ENCODE results near the gene ACO2. TPM values are rescaled to one million over a fixed set of nuclear protein-coding genes. Genes with fewer than 3 reads are reported as not detected.

ACO2 gene
- total RNA-seq, 1 experiment from 2014 or later = 71.5 TPM

DNA sequence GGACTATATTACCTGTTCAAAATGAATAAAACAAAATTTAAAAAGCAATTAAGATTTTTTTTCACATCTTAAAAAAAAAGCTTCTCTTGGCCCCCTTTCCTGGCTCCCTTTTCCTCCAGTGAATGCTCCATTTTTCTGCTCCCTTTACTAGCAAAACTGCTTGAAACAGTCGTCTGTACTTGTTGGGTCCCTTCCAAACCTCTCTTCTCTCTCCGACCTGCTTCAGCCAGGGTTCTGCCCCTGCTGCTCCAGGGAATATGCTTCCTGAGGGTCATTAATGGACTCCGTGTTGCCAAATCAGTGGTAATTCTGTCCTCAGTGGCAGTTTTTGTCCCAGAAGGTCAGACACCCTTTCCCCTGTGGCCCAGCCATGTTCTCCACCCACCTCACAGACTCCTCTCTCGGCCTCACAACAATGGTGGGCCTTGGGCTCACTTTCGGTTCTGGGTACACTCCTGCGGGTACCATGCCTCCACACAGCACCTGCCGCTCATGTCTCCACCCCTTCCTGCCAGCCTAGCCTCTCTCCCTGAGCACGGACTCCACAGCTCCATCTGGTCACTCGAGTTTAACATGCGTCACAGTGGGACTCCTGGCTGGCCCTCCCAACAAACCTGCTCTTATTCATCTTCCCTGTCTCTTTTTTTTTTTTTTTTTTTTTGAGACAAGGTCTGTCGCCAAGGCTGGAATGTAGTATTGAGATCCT, 83.1 kb downstream of the ACO2 start:
- DNase-seq (ENCODE audit: low read depth, low spot score) (no peak), ATAC-seq (no peak)
- BruUV-seq (replicated peaks) = no TSS peak
- ChIA-PET POLR2A (interaction anchor here (0.6 to 1.0 kb wide), 2 partner anchors 19 to 120 kb away, joined by 6 to 11 read pairs; no protein-coding TSS in a partner anchor), CTCF (no interaction called here)
- no peaks in the 10 kb centered on the region for H3K9me3 ChIP-seq (ENCODE audit: control insufficient read depth, insufficient read depth, low read depth, low read length)
- in situ Hi-C loops (cut with HindIII; ENCODE audit: low pct_unique_long_range_greater_than_20kb, low sequenced_read_pairs) (no loop called here), intact Hi-C loops (cut with micrococcal nuclease; ENCODE audit: unreplicated experiment) (no loop called here)
- H3K36me3 ChIP-seq (ENCODE audit: control insufficient read depth, insufficient read depth, low read length) = no peaks in the 10 kb centered on the region
- H3K4me3 ChIP-seq (ENCODE audit: low read depth in 2 of 2, low read length in 2 of 2) = no peak overlapping the region
- H3K27ac ChIP-seq (ENCODE audit: low read length) = no peak overlapping the region
- TF ChIP-seq POLR2AphosphoS5 (IDR thresholded peaks at IDR 0.05; ENCODE audit: low read depth, low read length) (no peak), SIN3A (IDR thresholded peaks at IDR 0.05; ENCODE audit: borderline replicate concordance, insufficient read depth, low read depth, low read length) (no peak), CTCF (IDR thresholded peaks at IDR 0.05) (no peak), TCF7L2 (IDR thresholded peaks at IDR 0.05; ENCODE audit: low read depth, low read length) (no peak), REST (IDR thresholded peaks at IDR 0.05; ENCODE audit: insufficient read depth in 1 of 2, low read depth in 2 of 2, low read length in 1 of 2) (no peak)
- peaks cover 7% of the 10 kb centered on the region; the same call in 1 of the 2 replicates for H3K4me1 ChIP-seq (ENCODE audit: control insufficient read depth, insufficient read depth, low read length)
- H3K27me3 ChIP-seq (ENCODE audit: control insufficient read depth, insufficient read depth, low read length) = no peaks in the 10 kb centered on the region

DNA sequence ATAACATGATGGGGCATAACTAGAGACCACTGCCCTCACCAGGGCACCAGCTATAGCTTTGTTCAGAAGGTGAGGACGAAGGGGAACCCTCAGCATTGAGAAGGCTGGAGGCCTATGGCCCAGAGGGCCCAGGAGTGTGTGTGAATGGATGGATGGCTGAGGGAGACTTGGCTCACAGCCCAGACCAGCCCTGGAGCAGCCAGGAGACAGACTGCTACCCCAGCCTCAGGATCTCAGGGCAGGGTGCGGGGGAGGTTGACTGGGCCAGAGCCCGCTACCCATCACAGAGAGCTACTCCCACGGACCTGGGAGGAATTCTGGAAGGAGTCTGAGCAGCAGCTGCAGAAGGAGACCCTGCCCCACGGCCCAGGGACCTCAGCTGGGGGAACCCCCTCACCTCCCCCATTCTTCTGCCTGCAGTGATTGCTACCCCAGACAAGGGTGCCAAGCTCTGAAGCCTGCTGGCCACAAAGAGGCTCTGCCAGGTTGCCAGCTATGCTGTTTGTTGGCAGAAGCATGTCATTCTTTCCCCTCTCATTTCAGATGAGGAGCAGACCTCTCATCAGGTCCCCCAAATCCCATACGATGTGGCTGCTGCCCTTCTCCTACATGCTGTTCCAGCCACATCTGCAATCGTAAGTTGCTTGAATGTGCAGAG, 86.5 kb downstream of the ACO2 start:
- H3K4me3 ChIP-seq (ENCODE audit: low read depth in 2 of 2, low read length in 2 of 2) = no peak overlapping the region
- TF ChIP-seq CTCF (IDR thresholded peaks at IDR 0.05) (no peak), REST (IDR thresholded peaks at IDR 0.05; ENCODE audit: insufficient read depth in 1 of 2, low read depth in 2 of 2, low read length in 1 of 2) (no peak), SIN3A (IDR thresholded peaks at IDR 0.05; ENCODE audit: borderline replicate concordance, insufficient read depth, low read depth, low read length) (no peak), TCF7L2 (IDR thresholded peaks at IDR 0.05; ENCODE audit: low read depth, low read length) (no peak), POLR2AphosphoS5 (IDR thresholded peaks at IDR 0.05; ENCODE audit: low read depth, low read length) (no peak)
- no peaks in the 10 kb centered on the region for H3K36me3 ChIP-seq (ENCODE audit: control insufficient read depth, insufficient read depth, low read length)
- in situ Hi-C loops (cut with HindIII; ENCODE audit: low pct_unique_long_range_greater_than_20kb, low sequenced_read_pairs) (no loop called here), intact Hi-C loops (cut with micrococcal nuclease; ENCODE audit: unreplicated experiment) (no loop called here)
- DNase-seq (ENCODE audit: low read depth, low spot score) (no peak), ATAC-seq (no peak; the same call in 1 of the 2 replicates)
- H3K27me3 ChIP-seq (ENCODE audit: control insufficient read depth, insufficient read depth, low read length) = no peaks in the 10 kb centered on the region
- peak overlapping the region; percentile 39; the same call in 1 of the 2 replicates for H3K27ac ChIP-seq (ENCODE audit: low read length)
- H3K4me1 ChIP-seq (ENCODE audit: control insufficient read depth, insufficient read depth, low read length) = peaks cover 19% of the 10 kb centered on the region
- no TSS peak for BruUV-seq (replicated peaks)
- CTCF ChIA-PET = no interaction called here
- H3K9me3 ChIP-seq (ENCODE audit: control insufficient read depth, insufficient read depth, low read depth, low read length) = no peaks in the 10 kb centered on the region
- POLR2A ChIA-PET = interaction anchor here (0.7 kb wide), 1 partner anchor 65 kb away, joined by 12 read pairs; the partner anchor contains the start of genes DESI1 and XRCC6
